Retinal pigment epithelial cell (primary cell): Measurements from ENCODE around the gene RGS6.

Experiments
- DNase-seq: peaks from one replicate; pipeline ENCODE4 v3.0.0-alpha.2; 2010; ENCODE audit warnings: low read depth
- H3K4me3 ChIP-seq: 2 replicates; pipeline ENCODE4 v1.5.1; 2011; ENCODE audit warnings: mild to moderate bottlenecking, low read length, control low read depth, moderate library complexity
- TF ChIP-seq, protein P1 (sequence below): conservative IDR thresholded peaks from 2 replicates; pipeline ENCODE4 v1.5.1; 2011; ENCODE audit warnings: low read depth, low read length, control low read depth, inconsistent platforms

RGS6 gene

DNA sequence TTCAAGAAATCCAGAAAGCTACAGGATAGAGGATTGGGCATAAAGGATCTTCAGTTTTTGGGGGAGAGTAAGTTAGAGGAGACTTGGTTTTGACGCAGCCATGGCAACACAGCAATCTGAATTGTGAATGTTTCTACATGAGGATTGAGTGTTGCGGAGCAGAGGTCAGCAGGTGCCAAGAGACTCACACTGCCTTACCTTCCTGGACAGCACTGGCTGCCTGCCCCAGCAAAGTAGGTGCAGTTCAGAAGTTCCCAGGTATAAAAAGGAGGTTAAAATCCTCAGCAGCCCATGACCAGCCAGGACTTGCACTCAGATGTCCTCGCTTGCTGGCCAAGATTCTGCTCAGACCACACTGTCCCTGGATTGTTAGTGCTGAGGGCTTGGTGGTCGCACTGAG, 590.6 kb downstream of the RGS6 start:
- TF ChIP-seq, protein P1, sequence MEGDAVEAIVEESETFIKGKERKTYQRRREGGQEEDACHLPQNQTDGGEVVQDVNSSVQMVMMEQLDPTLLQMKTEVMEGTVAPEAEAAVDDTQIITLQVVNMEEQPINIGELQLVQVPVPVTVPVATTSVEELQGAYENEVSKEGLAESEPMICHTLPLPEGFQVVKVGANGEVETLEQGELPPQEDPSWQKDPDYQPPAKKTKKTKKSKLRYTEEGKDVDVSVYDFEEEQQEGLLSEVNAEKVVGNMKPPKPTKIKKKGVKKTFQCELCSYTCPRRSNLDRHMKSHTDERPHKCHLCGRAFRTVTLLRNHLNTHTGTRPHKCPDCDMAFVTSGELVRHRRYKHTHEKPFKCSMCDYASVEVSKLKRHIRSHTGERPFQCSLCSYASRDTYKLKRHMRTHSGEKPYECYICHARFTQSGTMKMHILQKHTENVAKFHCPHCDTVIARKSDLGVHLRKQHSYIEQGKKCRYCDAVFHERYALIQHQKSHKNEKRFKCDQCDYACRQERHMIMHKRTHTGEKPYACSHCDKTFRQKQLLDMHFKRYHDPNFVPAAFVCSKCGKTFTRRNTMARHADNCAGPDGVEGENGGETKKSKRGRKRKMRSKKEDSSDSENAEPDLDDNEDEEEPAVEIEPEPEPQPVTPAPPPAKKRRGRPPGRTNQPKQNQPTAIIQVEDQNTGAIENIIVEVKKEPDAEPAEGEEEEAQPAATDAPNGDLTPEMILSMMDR: no peak
- no peak for DNase-seq
- no peak overlapping the region for H3K4me3 ChIP-seq

DNA sequence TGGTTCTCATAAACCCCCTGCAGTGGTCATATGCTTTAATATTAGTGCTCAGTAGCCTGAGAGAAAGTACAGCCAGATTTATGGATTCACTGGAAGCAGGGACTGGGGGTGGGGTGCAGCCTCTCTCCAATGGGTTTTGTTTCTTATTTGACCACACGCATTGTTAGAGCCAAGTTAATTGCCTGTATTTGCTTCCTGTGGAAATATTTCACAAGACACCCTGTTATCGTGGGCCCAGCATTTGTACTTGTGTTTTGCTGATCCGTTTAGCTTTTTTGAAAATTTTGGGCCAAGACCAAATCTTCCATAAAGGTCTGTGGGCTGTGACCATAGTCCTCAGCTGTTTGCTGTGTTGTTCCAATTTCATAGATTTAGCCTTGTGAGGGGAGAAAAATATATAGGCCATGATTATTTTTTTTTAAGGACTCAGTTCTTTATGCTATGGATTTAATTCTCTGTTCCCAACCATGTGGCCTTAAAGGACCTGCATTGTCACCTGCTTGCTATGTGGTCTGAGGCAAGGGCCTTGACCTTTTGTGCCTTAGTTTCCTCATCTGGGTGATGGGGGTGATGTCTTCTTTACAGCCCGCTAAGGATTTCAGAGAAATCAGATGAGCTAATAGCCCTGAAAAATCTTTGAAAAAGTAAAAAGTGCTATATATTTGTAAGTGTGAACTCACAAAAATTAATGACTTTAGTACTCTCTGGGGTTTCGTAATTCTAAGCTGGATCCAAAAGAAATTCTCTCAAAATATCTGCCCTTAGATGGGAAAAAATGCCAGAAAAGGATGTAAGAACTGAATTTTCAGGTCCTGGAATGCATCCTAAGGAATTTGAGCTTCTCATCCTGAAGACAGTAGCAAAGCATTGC, 591.4 kb downstream of the RGS6 start:
- TF ChIP-seq, protein P1: no peak
- H3K4me3 ChIP-seq: no peak overlapping the region
- no peak for DNase-seq

DNA sequence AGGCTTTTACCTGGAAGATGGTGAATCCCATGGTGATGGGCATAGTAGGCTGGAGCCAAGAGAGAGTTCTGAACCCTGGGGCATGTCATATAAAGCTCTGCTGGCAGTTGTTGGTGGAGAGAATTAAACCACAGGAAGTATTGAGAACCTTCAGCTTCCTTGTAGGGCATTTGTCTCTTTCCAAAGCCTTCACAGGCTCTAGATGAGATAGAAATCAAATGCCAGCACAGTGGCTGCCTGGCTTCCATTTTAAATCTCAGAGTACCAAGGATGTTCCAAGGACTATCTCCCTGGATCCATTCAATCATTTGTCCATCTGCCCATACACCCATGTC, 592.0 kb downstream of the RGS6 start:
- no peak overlapping the region for H3K4me3 ChIP-seq
- TF ChIP-seq, protein P1: no peak
- no peak for DNase-seq

DNA sequence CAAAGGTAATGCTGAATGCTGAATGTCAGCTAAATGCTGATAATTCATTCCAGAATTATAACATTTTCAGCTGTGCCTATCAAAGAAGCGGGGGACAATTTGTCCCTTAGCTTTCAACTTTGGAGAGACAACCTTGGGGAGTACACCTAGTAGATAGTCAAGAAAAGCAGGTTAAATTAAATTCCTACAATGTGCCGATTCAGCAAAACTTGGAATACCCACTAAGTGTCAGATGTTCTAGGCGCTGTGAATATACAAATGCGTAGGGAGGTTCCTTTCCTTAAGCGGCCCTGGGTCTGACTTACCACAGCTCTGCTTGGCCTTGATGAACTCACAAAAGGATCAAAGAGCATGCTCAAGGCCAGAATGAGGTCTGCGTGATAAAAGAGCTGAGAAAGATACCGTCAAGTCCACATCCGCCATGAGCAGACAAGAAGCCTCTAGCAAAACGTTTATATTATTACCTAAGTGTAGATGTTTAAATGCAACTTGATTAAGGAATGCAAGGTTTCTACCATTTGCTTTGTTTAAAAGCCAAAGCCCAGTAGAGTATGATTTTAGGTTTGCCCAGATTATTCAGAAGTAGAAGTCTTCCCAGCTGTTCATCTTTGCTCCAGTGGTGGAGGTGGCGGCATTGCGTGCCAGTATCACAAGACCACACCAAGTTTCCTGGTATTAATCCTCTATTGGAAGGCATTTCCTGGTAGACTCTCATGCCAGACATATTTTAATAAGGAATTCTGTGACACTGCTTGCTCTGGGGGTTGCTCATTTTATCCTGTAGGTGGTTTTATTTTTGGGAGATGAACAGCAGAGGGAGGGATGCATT, 593.1 kb downstream of the RGS6 start:
- TF ChIP-seq, protein P1: no peak
- DNase-seq: no peak
- H3K4me3 ChIP-seq: no peak overlapping the region

DNA sequence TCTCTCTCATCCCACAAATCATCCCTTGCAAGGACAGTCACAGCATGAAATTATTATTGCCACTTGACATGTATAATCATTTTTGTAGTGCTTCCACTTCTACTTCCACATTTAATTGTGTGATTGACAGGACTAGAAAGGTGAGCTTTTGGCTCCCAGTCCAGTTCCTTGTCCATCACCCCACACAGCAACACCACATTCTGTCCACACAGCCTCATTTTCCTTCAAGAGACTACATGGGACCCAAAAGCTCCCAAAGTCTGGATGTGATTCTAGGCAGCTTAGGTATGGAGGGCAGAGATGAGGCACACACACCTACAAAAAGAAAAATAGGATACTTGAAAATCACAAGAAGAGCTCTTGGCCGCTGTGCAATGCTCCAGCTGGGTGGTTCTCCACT, 595.4 kb downstream of the RGS6 start:
- TF ChIP-seq, protein P1: no peak
- no peak overlapping the region for H3K4me3 ChIP-seq
- no peak for DNase-seq

DNA sequence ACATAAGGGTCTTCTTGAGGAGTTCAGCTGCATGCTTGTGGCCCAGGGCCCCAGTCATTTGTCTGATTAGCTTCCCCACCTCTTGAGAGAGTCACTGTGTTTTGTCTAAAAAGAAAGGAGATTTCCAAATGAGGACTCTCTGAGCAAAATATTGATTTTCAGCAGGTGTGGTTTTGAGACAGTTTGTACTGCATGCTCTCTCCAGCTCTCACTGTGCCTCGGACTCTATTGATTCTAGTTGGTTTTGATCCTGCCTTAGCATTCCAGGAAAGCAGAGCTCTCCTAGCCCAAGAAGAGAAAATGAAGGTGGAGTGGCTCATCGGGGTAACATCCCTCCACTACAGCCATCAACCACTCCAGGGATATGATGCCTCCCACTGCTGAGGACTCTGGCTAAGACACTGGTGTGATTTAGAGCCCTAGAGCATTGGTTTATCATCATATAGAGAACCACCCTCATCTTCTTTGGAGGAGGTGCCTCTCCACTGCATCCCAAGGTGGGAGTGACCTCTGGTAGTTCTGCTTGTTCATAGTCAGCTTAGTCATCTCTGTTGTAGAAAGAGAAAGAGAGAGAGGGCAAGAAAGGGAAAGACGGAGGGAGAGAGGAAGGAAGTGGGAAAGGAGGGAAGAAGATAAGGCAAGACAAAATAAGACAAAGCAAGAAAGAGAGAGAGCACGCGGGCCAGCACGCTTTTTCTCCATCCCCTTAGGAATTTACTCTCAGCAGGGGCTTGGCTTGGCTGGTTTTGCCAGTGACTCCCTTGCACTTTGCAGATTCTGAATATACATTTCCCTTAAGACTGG, 596.0 kb downstream of the RGS6 start:
- TF ChIP-seq, protein P1: no peak
- DNase-seq: no peak
- no peak overlapping the region for H3K4me3 ChIP-seq
